ENCODE data around the gene DGKQ.
"Not testable (repeated sequence)": the region's sequence is repeated elsewhere in the genome, so short reads cannot be mapped to it uniquely, and the experiment has no call there.

The DGKQ gene

GRCh38 chr4:976016-976415 lies 2.6 kb upstream of the DGKQ start:
- DNase-seq (ENCODE audit: low read depth in 3 of 3): not testable (repeated sequence)

DNA sequence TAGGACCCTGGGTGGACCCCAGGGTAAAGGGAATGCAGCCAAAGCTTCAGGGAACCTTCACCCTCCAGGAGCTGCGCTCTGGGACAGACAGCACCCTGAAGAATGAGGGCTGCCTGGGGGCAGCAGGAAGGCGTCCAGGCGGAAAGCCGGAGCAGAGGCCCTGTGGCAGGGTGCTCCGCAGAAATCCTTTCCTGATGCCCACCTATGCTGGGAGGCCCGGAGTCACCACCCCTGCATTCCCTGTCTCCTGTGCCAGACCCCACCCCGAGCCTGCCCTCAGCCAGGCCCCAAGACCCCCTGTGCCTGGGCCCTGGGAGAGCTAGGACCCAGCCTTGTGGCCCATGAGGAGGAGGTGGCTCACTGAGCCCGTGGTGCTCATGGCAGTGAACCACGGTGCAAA lies 1.3 kb upstream of the DGKQ start:
- no peak for DNase-seq (ENCODE audit: low read depth in 3 of 3)

GRCh38 chr4:972651-973424 lies 531 bp downstream of the DGKQ start:
- DNase-seq (ENCODE audit: low read depth in 3 of 3): peak in 2 of 3 experiments; percentile 19 to 51

DNA sequence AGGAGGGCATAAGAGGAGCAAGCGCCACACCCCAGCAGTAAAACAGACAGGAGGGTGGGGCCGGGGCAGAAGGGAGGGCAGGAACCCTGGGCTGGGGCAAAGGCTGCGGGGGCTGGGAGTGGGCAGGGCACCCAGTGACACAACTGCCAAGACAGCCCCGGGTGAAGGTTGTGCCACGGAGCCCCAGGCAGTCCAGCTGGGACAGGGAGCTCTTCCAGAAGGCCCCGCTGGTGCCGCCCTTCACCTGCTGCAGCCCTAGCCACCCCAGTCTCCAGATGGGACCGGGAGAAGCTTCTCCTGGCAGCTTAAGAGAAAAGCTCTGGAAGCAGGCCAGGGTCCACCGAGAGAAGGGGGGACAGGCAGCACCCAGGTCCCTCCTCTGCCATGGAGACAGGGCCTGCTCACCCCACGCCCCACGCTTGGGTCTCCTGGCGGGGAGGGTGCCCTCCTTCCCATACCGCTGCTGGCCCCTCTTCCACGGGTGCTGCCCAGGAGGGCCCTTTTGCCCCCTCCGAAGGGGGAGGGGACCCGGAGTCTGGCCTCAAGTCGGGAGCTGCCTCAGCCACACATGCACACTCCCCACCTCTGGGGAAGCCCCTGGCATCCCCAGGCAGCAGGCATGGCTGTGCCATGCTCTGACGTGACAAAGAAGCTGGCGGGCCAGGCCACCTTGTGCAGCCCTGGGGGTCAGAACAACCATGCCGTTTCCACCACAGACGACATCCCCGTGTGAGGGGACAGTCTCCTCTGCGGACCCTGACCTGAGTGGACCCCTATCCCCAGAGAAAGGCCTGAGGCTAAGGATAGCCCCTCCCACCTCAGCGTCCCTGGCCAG lies 1.5 kb downstream of the DGKQ start:
- no peak for DNase-seq (ENCODE audit: low read depth in 3 of 3)

DNA sequence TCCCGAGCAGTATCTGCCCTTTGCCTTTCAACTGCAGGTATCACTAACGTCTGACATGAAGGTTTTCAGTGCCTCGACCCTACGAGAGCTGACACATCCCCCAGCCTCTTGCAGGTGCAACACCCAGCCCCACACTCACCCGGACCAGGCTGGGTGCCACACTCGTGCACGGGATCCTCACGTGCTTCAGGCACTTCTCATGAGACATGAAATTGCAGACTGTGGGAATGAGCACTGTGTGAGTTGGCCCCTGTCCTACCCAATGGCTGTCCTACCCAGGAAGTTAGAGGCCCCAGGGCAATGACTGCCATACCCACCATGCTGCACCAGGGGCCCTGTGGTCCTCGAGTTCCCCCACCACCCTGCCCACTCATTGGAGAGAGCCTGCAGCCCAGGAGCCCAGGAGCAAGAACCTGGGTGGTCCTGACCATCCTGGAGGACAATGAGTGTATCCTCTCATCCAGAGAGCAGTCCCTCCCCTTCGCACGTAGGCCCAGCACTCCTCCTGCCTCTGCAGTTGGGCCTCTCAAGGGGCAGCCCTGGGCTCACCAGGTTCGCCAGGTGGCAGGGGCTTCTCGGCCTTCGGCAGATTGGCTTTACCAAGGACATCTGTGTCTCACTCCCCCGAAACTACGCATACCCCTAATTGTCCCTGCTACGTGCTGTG lies 2.4 kb downstream of the DGKQ start:
- no peak for DNase-seq (ENCODE audit: low read depth in 3 of 3)

DNA sequence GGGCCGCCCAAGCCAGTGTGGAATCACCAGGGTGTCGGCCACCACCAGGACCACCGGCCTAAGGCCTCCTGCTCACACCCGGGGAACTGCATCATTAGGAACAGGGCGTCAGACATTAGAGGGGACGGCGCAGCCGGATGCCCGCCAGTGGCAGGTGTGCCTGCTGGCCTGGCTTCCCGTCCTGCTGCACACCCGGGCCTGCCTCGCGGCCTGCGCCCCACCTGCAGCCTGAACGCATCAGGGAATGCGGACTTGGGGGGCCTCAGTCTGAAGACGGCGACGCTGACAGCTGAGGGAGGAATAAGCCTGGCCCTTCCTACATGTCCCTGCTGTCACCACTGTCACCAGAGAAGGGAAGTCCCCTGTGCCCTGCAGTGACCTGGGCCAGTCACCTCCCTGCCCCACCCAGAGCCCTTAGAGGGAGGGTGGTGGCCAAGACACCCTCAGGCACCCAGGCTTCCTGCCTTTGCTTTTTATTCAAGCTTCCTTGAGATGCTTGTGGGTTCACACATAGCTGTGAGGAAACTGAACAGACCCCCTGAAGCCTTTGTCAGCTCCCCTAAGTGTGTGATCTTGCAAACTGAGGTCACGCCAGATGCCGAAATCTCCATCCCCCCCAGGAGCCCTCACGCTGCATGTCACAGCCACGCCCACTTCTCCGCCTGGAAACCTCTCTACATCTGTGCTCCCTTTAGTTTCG lies 3.2 kb downstream of the DGKQ start:
- no peak for DNase-seq (ENCODE audit: low read depth in 3 of 3)

- no peak for DNase-seq (ENCODE audit: low read depth in 3 of 3)
Observed at GRCh38 chr4:968621-969394, 4.6 kb downstream of the DGKQ start.

GRCh38 chr4:968221-968620 lies 5.1 kb downstream of the DGKQ start:
- DNase-seq (ENCODE audit: low read depth in 3 of 3): no peak

DNA sequence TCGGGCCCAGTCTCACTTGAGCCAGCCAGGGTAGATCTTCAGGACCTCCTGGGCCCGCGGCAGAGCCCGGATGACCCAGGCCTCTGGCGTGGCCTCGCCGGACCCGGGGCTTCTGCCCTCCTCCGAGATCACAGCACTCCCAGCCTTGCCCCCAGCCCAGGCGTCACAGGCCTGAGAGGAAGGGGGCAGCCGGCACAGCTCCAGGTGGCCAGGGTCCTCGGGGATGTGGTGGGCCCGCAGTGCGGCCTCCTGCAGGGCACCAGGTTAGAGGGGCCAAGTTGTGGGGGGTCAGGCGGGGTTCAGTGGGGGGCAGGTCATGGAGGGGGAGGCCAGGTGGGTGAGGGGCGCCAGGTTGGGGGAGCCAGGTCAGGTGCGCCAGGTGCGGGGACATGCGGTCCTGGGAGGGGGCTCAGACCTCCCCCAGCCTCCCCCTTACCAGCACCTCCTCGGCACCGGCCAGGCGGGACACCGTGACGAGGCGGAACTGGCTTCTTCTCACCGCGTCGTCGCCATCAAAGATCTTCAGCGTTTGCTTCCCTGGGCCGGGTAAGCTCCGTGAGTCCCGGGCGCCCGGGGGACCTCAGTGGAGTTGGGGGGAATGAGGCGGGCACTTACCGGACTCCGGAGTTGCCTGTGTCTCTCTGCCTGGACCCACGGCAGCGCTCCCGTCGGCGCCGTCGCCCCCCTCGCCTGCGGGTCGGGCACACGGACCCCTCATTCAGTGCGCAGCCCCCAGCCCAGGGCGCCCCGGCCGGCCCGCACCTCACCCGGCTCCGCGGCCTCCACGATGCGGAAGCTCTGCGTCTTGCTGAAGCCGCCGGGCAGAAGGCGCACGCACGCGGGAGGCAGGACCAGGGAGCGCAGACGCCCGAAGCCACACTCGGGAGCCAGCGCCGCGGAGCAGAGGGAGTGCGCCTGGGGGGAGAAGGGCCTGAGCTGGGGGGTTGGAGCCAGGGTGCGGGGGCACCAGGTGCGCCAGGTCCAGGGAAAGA lies 6.0 kb downstream of the DGKQ start:
- no peak for DNase-seq (ENCODE audit: low read depth in 3 of 3)

DNA sequence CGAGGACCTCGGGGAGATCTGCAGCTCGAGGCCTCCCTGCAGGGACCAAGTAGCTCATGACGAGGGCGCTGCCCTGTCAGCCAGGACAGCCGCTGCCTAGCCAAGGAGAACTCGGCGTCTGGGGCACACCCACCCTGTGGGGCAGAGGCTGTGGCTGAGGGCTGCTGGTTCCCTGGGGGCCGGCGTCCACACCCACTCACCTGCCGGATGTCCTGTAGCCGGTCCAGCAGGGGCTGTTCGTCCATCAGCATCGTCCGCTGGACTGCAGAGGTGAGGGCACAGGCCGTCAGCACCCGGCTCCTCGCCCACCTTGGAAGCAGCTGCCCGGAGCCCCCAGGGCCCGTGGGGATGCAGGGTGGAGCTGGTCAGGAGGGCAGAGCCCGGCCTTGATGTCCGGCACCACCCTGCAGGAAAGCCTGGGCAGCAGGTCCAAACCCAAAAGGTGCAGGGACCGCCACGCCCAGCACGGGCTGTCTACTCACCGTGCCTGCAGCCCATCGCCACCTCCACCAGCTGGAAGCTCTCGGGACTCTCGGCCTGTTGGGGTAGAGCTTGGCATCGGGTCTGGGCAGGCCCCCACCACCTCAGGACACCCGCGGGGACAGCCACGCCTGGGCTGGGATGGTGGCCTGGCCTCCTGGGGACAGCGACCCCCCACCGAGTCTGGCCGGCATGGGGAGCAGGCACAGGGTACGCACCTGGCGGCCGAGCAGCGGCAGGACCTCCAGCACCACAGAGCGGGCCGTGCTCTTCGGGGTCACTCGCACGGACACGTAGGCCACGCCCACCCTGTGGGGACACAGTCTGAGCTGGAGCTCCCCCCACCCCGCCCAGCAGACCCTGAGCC lies 6.9 kb downstream of the DGKQ start:
- no peak for DNase-seq (ENCODE audit: low read depth in 3 of 3)

DNA sequence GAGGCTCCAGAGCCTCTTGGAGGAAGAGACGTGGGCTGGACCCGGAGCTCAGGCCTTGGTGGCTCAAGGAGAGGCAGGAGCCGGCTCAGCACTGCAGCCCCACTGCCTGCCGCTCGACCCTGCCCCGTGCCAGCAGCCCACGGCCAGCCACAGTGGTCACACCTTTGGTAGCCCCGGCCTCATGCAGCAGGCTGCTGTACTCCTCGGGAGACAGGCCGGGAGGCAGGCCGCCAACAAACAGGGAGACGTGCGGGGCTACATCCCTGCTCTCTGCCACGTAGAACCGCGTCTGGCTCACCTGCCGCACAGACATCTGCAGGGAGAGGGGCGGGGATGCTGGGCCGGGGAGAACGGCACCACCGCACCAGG lies 7.6 kb downstream of the DGKQ start:
- no peak for DNase-seq (ENCODE audit: low read depth in 3 of 3)

DNA sequence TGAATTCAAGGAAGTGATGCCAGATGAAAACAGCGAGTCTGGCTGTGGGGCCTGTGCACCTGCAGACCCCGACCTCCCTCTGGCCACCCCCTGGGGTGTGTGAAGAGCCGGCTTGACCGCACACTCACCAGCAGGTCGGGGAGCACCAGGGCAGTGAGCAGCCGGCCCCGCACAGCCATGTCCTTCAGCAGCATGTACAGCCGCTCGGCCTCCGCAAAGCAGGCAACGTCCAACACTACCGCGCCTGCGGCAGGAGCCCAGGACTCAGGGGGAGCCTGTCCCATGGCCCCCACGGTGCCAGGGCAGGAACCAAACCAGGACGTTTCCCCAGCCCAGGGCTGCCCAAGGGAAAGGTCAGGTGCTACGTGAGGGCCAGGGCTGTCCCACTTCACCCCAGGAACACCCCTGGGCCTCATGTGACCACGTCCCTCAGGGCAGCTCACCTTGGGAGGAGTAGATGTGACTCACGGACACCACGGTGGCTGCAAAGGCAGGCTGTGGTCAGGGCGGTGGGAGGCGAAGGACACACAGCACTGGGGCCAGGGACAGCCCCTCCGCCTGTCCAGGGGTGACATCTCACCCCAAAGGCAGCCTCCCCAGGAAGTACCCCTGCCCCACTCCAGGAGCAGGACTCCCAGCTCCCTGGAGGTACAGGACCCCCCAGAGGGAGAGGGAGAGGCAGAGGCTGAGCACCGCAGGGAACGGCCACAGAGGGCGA lies 8.2 kb downstream of the DGKQ start:
- DNase-seq (ENCODE audit: low read depth in 3 of 3): no peak

- DNase-seq (ENCODE audit: low read depth in 3 of 3): no peak
Observed at GRCh38 chr4:964346-965025, 8.9 kb downstream of the DGKQ start.

- no peak for DNase-seq (ENCODE audit: low read depth in 3 of 3)
Observed at GRCh38 chr4:963276-964225, 9.8 kb downstream of the DGKQ start.

GRCh38 chr4:962231-963208 lies 10.8 kb downstream of the DGKQ start:
- no peak for DNase-seq (ENCODE audit: low read depth in 3 of 3)
